BJ (cell line): ENCODE results near the gene PPIP5K2. TPM values are rescaled to one million over a fixed set of nuclear protein-coding genes. Genes with fewer than 3 reads are reported as not detected.
"Not testable (repeated sequence)": the region's sequence is repeated elsewhere in the genome, so short reads cannot be mapped to it uniquely, and the experiment has no call there.

Experiments
- CTCF ChIA-PET: fragments of 350-600 bp; formaldehyde crosslinking; extraction: SDS; loops from one replicate; lab custom pipeline; 2021; ENCODE audit warnings: antibody characterized with exemption, inconsistent platforms; lab: Yijun Ruan, JAX
- POLR2A ChIA-PET: fragments of 300-600 bp; sonication (Branson Sonifier 250); formaldehyde crosslinking; extraction: SDS; loops from one replicate; lab custom pipeline; 2021; ENCODE audit warnings: antibody characterized with exemption; lab: Charles Lee
- DNase-seq: peaks from one replicate; pipeline ENCODE4 v3.0.0-alpha.2; 2011; ENCODE audit warnings: low read depth
- H3K27me3 ChIP-seq: 2 replicates; pipeline ENCODE4 v1.6.0; 2011; ENCODE audit warnings: low read length; ENCODE audit not compliant: control insufficient read depth, insufficient read depth
- H3K36me3 ChIP-seq: 2 replicates; pipeline ENCODE4 v1.5.1; 2011; ENCODE audit warnings: low read length; ENCODE audit not compliant: control insufficient read depth, insufficient read depth
- H3K4me3 ChIP-seq: 2 replicates; pipeline ENCODE4 v1.5.1; 2011; ENCODE audit warnings: low read depth, mild to moderate bottlenecking, control low read depth, low read length
- polyA plus RNA-seq: library from polyadenylated mRNA; depleted of rRNA; stranded (reverse); fragments of >200 nt; gene quantifications from 2 replicates; pipeline ENCODE4 v1.2.3, GENCODE V29; 2011
- TF ChIP-seq, protein P1 (sequence below): IDR thresholded peaks from 2 replicates; pipeline ENCODE4 v1.5.1; 2011; ENCODE audit warnings: low read depth, mild to moderate bottlenecking, control low read depth, inconsistent platforms, low read length, moderate library complexity; ENCODE audit not compliant: insufficient read depth

The PPIP5K2 gene
- polyA plus RNA-seq, 1 experiment: 33.6 TPM

DNA sequence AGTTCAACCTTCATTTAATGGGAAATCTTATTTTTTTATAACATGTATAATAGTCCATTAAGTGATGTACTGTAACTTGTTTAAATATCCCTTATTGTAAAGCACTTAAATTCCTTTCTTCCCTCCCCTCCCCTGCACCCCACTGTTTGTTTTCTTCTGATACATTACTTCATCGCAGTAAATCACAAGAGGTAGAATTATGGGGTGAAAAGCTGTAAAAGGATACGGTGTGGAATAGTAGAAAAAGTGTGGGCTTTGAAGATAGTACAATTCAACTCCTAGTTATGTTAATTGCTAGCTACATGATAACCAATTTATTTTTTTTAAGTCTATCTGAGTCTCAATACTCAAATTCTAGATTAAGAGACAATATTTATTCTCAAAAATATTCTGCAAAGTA lies 96.6 kb downstream of the PPIP5K2 start:
- POLR2A ChIA-PET: interaction anchor here (0.6 kb wide), 1 partner anchor 748 kb away, joined by 3 read pairs; no protein-coding TSS in a partner anchor
- CTCF ChIA-PET: interaction anchor here (1.7 to 4.3 kb wide), 2 partner anchors 8 to 12 kb away, joined by 3 to 33 read pairs; no protein-coding TSS in a partner anchor
- Histone ChIP-seq H3K36me3 (no peaks in the 10 kb centered on the region), H3K27me3 (no peaks in the 10 kb centered on the region), H3K4me3 (no peak overlapping the region)
- TF ChIP-seq, protein P1, sequence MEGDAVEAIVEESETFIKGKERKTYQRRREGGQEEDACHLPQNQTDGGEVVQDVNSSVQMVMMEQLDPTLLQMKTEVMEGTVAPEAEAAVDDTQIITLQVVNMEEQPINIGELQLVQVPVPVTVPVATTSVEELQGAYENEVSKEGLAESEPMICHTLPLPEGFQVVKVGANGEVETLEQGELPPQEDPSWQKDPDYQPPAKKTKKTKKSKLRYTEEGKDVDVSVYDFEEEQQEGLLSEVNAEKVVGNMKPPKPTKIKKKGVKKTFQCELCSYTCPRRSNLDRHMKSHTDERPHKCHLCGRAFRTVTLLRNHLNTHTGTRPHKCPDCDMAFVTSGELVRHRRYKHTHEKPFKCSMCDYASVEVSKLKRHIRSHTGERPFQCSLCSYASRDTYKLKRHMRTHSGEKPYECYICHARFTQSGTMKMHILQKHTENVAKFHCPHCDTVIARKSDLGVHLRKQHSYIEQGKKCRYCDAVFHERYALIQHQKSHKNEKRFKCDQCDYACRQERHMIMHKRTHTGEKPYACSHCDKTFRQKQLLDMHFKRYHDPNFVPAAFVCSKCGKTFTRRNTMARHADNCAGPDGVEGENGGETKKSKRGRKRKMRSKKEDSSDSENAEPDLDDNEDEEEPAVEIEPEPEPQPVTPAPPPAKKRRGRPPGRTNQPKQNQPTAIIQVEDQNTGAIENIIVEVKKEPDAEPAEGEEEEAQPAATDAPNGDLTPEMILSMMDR: no peak
- DNase-seq: no peak

DNA sequence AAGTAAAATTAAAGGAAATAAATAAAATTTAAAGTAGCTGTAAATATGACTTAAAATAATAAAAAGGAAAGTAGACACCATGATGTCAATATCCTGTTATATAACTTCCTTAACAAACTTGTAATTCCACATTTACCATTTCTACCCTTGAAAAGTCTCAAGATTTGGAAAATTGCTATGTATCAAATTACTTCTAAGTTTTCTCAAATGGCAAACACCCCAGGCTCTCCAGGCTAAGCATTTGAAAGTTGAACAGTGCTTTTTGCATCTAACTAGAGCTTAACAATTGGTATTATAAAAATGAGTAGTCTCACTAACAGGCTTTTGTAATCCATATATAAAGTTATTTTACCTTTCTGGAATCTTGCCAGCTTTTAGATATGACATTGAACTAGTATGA lies 97.0 kb downstream of the PPIP5K2 start:
- TF ChIP-seq, protein P1: no peak
- H3K4me3 ChIP-seq: no peak overlapping the region
- H3K36me3 ChIP-seq: no peaks in the 10 kb centered on the region
- no peaks in the 10 kb centered on the region for H3K27me3 ChIP-seq
- DNase-seq: no peak
- CTCF ChIA-PET: interaction anchor here (1.7 to 4.3 kb wide), 2 partner anchors 8 to 13 kb away, joined by 3 to 33 read pairs; no protein-coding TSS in a partner anchor
- POLR2A ChIA-PET: interaction anchor here (0.6 kb wide), 1 partner anchor 748 kb away, joined by 3 read pairs; no protein-coding TSS in a partner anchor

DNA sequence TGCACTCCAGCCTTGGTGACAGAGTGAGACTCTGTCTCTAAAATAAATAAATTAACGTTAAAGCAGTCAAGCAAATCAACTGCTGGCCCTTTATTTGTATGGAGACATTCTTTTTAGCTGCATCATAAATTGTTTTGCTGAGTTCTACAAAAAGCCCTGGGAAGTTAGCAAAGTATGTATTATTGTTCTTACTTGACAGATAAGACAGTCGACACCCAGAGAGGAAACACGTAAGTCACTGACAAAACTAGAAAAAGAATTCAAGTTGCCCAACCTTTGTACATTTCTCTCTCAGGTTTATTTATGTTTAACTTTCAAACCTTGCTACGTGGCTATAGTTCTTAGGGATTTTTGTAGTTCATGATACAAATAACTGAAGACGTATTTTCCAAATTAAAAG lies 98.1 kb downstream of the PPIP5K2 start:
- no peak overlapping the region for H3K4me3 ChIP-seq
- DNase-seq: no peak
- ChIA-PET CTCF (interaction anchor here (1.0 to 1.7 kb wide), 2 partner anchors 14 kb away, joined by 3 to 4 read pairs; no protein-coding TSS in a partner anchor), POLR2A (no interaction called here)
- no peaks in the 10 kb centered on the region for H3K36me3 ChIP-seq
- TF ChIP-seq, protein P1: no peak
- no peaks in the 10 kb centered on the region for H3K27me3 ChIP-seq

DNA sequence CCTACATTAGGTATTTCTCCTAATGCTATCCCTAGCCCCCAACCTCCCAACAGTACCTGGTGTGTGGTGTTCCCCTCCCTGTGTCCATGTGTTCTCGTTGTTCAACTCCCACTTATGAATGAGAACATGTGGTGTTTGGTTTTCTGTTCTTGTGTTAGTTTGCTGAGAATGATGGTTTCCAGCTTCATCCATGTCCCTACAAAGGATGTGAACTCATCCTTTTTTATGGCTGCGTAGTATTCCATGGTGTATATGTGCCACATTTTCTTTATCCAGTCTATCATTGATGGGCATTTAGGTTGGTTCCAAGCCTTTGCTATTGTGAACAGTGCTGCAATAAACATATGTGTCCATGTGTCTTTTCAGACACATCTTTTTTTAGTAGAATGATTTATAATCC lies 99.0 kb downstream of the PPIP5K2 start:
- H3K36me3 ChIP-seq, POLR2A ChIA-PET: not testable (repeated sequence)
- CTCF ChIA-PET: interaction anchor here (1.0 kb wide), 1 partner anchor 13 kb away, joined by 4 read pairs; no protein-coding TSS in a partner anchor

DNA sequence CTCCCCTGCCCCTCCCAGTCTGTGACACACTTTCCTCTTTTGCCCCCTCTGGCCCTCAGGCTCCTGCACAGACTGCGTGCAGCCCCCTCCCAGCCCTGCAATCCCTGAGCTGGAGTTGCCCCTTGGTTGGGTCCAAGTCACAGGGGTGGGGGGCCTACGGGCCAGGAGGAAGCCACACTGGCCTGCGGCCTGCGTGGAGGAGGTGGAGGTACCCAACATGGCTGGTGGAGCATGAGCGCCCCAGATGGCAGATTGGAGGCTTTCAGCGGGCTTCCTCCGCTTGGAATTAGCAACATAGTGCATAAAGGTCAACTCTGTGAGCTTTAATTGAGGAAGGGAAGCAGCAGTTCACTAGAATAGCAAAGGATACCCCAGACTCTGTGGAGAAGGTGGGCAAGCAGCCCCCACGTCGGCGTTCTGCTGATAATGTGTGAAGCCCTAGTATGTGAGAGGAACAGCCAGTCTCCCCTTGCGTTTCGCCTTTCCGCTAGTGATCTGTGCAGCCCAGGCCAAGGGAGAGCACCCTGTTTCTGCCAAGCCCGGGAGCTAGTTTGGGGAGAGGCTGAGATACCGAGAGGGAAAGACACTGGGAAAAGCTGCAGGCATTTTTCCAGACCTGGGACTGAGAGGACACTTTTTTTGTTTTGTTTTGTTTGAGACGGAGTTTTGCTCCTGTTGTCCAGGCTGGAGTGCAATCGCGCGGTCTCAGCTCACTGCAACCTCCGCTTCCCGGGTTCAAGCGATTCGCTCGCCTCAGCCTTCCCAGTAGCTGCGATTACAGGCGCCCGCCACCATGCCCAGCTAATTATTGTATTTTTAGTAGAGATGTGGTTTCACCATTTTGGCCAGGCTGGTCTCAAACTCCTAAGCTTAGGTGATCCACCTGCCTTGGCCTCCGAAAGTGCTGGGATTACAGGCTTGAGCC lies 103.2 kb downstream of the PPIP5K2 start:
- TF ChIP-seq, protein P1: no peak
- Histone ChIP-seq H3K27me3 (no peaks in the 10 kb centered on the region), H3K36me3 (no peaks in the 10 kb centered on the region), H3K4me3 (no peak overlapping the region)
- CTCF ChIA-PET: interaction anchor here (0.6 to 4.0 kb wide), 9 partner anchors 8 to 255 kb away, joined by 3 to 33 read pairs (median 5); no protein-coding TSS in a partner anchor
- no peak for DNase-seq
- POLR2A ChIA-PET: no interaction called here

More for the DNA sequence above, 99.0 kb downstream of the PPIP5K2 start:
- not testable (repeated sequence) for H3K27me3 ChIP-seq, DNase-seq, H3K4me3 ChIP-seq
